HG03558 (cell line): ENCODE results near the gene ZGPAT.

Source experiments
- ATAC-seq: cut with Tn5 transposase; IDR thresholded peaks from one replicate; pipeline ENCODE4 v1.9.1; 2021; ENCODE audit warnings: moderate number of reproducible peaks; ENCODE audit not compliant: unreplicated experiment; ENCODE audit errors: extremely low read depth

The ZGPAT gene

GRCh38 chr20:63678667-63679465 is 29.0 kb upstream of the ZGPAT start:
- no peak for ATAC-seq

GRCh38 chr20:63679799-63680305 is 28.0 kb upstream of the ZGPAT start:
- no peak for ATAC-seq

- no peak for ATAC-seq
These were observed 27.4 kb upstream of the ZGPAT start for GRCh38 chr20:63680427-63680826.

GRCh38 chr20:63680857-63681608 is 26.8 kb upstream of the ZGPAT start:
- ATAC-seq: no peak

GRCh38 chr20:63681609-63682142 is 26.2 kb upstream of the ZGPAT start:
- ATAC-seq: no peak

GRCh38 chr20:63682384-63683139 is 25.3 kb upstream of the ZGPAT start:
- ATAC-seq: no peak

GRCh38 chr20:63685269-63686026 is 22.4 kb upstream of the ZGPAT start:
- no peak for ATAC-seq

GRCh38 chr20:63686094-63686491 is 21.7 kb upstream of the ZGPAT start:
- no peak for ATAC-seq

GRCh38 chr20:63686492-63687321 is 21.1 kb upstream of the ZGPAT start:
- no peak for ATAC-seq

GRCh38 chr20:63687419-63688178 is 20.2 kb upstream of the ZGPAT start:
- no peak for ATAC-seq

- ATAC-seq: no peak
These were observed 19.4 kb upstream of the ZGPAT start for GRCh38 chr20:63688228-63689045.

- no peak for ATAC-seq
These were observed 18.5 kb upstream of the ZGPAT start for GRCh38 chr20:63689046-63690002.

- ATAC-seq: no peak
These were observed 17.6 kb upstream of the ZGPAT start for GRCh38 chr20:63690003-63690897.

GRCh38 chr20:63690898-63691710 is 16.7 kb upstream of the ZGPAT start:
- no peak for ATAC-seq
